H1 (cell line): ENCODE data around the gene ASPG. TPM values are rescaled to one million over a fixed set of nuclear protein-coding genes. Genes with fewer than 3 reads are reported as not detected.

Experiments used
- BCL11A ChIP-seq, 2 experiments: IDR thresholded peaks; one replicate each; pipeline ENCODE4 v1.6.1; 2011; ENCODE audit warnings: low read depth in 2 of 2, low read length in 2 of 2, mild to moderate bottlenecking in 2 of 2
- EZH2 ChIP-seq: fragments of 200-600 bp; sonication (generic); IDR thresholded peaks from 2 replicates; pipeline ENCODE4 v1.7.1; 2012; ENCODE audit warnings: low read depth, mild to moderate bottlenecking, moderate library complexity, low read length, inconsistent platforms; ENCODE audit not compliant: severe bottlenecking
- POLR2AphosphoS5 ChIP-seq: IDR thresholded peaks from 2 replicates; pipeline ENCODE4 v1.6.1; 2011; ENCODE audit warnings: low read depth, low read length
- RBBP5 ChIP-seq: IDR thresholded peaks from 2 replicates; pipeline ENCODE4 v1.7.1; 2012; ENCODE audit warnings: low read depth, mild to moderate bottlenecking, inconsistent platforms, low read length, moderate library complexity, borderline replicate concordance
- SAP30 ChIP-seq: fragments of 300-600 bp; sonication (generic); IDR thresholded peaks from 2 replicates; pipeline ENCODE4 v1.7.1; 2012; ENCODE audit warnings: low read length, moderate library complexity, mild to moderate bottlenecking, inconsistent platforms; ENCODE audit not compliant: insufficient read depth, insufficient replicate concordance
- TAF7 ChIP-seq: optimal IDR thresholded peaks from 2 replicates; pipeline ENCODE3; 2011; ENCODE audit warnings: low read depth, mild to moderate bottlenecking, inconsistent platforms, low read length, moderate library complexity, borderline replicate concordance
- YY1 ChIP-seq: IDR thresholded peaks from 2 replicates; pipeline ENCODE4 v1.6.1; 2011; ENCODE audit warnings: low read depth, mild to moderate bottlenecking, low read length
- polyA plus RNA-seq, 7 experiments: library from polyadenylated mRNA; depleted of rRNA in 3 of 7; stranded (reverse) in 5 of 7; unstranded in 2 of 7; fragments of >200 nt in 5 of 7; fragments of 200-250 nt in 2 of 7; gene quantifications; 1 replicate in 5 of 7; 2 replicates in 1 of 7; 4 replicates in 1 of 7; pipeline versions ENCODE4 v1.2.1 to v1.2.3, GENCODE V29; 2011 to 2013; ENCODE audit warnings: missing spikeins in 2 of 7, mixed read lengths in 2 of 7
- total RNA-seq: library from RNA; stranded (reverse); fragmentation: NEBNext Ultra II Directional; extraction: Animal tissue kit (Norgen Biotek cat#: 25700); gene quantifications from 2 replicates; pipeline ENCODE4 v1.2.1, GENCODE V29; 2021

Gene ASPG
- total and polyA plus RNA-seq, 2 of the 8 experiments (the other 6 are each of a cell fraction or from before 2014, with no cell fraction given), result 0.34 to 0.59 TPM

DNA sequence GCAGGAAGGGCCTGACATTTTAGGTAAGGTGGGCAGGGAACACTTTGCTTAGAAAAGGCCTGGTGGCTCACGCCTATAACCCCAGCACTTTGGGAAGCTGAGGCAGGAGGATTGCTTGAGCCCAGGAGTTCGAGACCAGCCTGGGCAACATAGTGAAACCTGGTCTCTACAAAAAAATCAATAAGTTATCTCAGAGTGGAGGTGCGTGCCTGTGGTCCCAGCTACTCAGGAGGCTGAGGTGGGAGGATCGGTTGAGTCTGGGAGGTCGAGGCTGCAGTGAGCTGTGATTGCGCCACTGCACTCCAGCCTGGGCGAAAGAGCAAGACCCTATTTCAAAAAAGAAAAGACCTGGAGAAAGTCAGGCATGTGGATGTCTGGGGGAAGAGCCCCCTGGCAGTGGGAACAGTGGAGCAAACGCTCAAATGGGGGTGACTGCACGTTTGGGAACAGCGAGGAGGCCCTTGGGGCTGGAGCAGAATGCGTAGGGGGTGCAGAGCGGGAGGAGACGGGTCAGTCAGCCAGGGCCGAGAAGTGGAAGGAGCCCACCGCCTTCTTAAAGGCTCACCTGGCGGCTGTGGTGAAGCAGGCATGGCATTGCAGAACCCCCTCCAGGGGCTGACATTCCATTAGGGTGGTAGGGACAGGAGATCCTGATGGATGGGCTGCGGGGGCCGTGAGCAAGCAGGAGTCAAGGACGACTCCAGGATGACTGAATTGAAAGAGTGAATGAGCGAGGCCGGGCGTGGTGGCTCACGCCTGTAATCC is 46.6 kb downstream of the ASPG start (continued):
- TF ChIP-seq RBBP5, result no peak
- TF ChIP-seq EZH2, result no peak
- TF ChIP-seq BCL11A (IDR thresholded peaks at IDR 0.05; ENCODE audit: low read depth in 2 of 2, low read length in 2 of 2), result no peak
- no peak for TF ChIP-seq TAF7
- no peak for TF ChIP-seq YY1
- TF ChIP-seq SAP30, result no peak
- no peak for TF ChIP-seq POLR2AphosphoS5
